Caki2 (cell line): ENCODE measurements around the gene DPEP2NB. TPM values are rescaled to one million over a fixed set of nuclear protein-coding genes. Genes with fewer than 3 reads are reported as not detected.
"Not testable (repeated sequence)": the region's sequence is repeated elsewhere in the genome, so short reads cannot be mapped to it uniquely, and the experiment has no call there.

ENCODE experiments used
- DNase-seq: peaks from one replicate; pipeline ENCODE4 v3.0.0-alpha.2; 2015; ENCODE audit warnings: low read depth
- in situ Hi-C: cut with HindIII; loops from 2 replicates; pipeline ENCODE4 v1.10.0; 2016; ENCODE audit warnings: low sequenced_read_pairs, low pct_unique_long_range_greater_than_20kb, mixed read lengths
- total RNA-seq: library from RNA; depleted of rRNA; stranded (reverse); fragments of >200 nt; shearing (Covaris generic); gene quantifications from 2 replicates; pipeline ENCODE4 v1.2.3, GENCODE V29; 2014; ENCODE audit warnings: low replicate concordance

Gene DPEP2NB
- total RNA-seq, 1 experiment from 2014 or later, result not detected

- no peak for DNase-seq
- in situ Hi-C loops, result no loop called here
These were observed 6.6 kb upstream of the DPEP2NB start for GRCh38 chr16:68022278-68022727.

GRCh38 chr16:68021490-68021889 is 5.8 kb upstream of the DPEP2NB start:
- DNase-seq, result no peak
- in situ Hi-C loops, result no loop called here

GRCh38 chr16:68019167-68019680 is 3.5 kb upstream of the DPEP2NB start:
- in situ Hi-C loops, result no loop called here
- no peak for DNase-seq

GRCh38 chr16:68013440-68013839 is 2.3 kb downstream of the DPEP2NB start:
- no peak for DNase-seq
- in situ Hi-C loops, result no loop called here

GRCh38 chr16:68009872-68010271 is 5.8 kb downstream of the DPEP2NB start:
- in situ Hi-C loops, DNase-seq: not testable (repeated sequence)

- no peak for DNase-seq
- in situ Hi-C loops, result no loop called here
These were observed 6.5 kb downstream of the DPEP2NB start for GRCh38 chr16:68009157-68009735.

GRCh38 chr16:68005786-68006286 is 9.9 kb downstream of the DPEP2NB start:
- no peak for DNase-seq
- in situ Hi-C loops, result no loop called here

- DNase-seq, result no peak
- in situ Hi-C loops, result no loop called here
These were observed 10.5 kb downstream of the DPEP2NB start for GRCh38 chr16:68005211-68005610.

- in situ Hi-C loops, result no loop called here
- no peak for DNase-seq
These were observed 12.7 kb downstream of the DPEP2NB start for GRCh38 chr16:68003031-68003430.

GRCh38 chr16:68000450-68000849 is 15.3 kb downstream of the DPEP2NB start:
- DNase-seq, result no peak
- in situ Hi-C loops, result no loop called here

- in situ Hi-C loops, result no loop called here
- DNase-seq, result no peak
These were observed 15.7 kb downstream of the DPEP2NB start for GRCh38 chr16:67999985-68000384.

GRCh38 chr16:67998779-67999688 is 16.7 kb downstream of the DPEP2NB start, which contains the start of gene DPEP2:
DPEP2 (minus strand) TSS chr16:67999484; CDS start chr16:67993212, 6,272 bp downstream.
- DNase-seq, in situ Hi-C loops: not testable (repeated sequence)

- in situ Hi-C loops, result not testable (repeated sequence)
These were observed 17.4 kb downstream of the DPEP2NB start for GRCh38 chr16:67998231-67998778.

GRCh38 chr16:67996666-67997065 is 19.0 kb downstream of the DPEP2NB start:
- in situ Hi-C loops, result no loop called here
- DNase-seq, result no peak

More at GRCh38 chr16:67998231-67998778, 17.4 kb downstream of the DPEP2NB start:
- not testable (repeated sequence) for DNase-seq

- in situ Hi-C loops, result no loop called here
- no peak for DNase-seq
These were observed 20.3 kb downstream of the DPEP2NB start for GRCh38 chr16:67995423-67995822.

- in situ Hi-C loops, DNase-seq: not testable (repeated sequence)
These were observed 21.7 kb downstream of the DPEP2NB start for GRCh38 chr16:67994040-67994408.

- in situ Hi-C loops, result no loop called here
- peak; percentile 65 for DNase-seq
These were observed 22.3 kb downstream of the DPEP2NB start for GRCh38 chr16:67993207-67994039.

GRCh38 chr16:67992661-67993206 is 23.0 kb downstream of the DPEP2NB start:
- in situ Hi-C loops, result no loop called here
- no peak for DNase-seq
